GM13977 (cell line): Measurements from ENCODE around the gene ABLIM2.
A peak's percentile ranks its signal among the peaks of the same experiment; 100 is the strongest.

Source experiments
- DNase-seq: peaks from one replicate; pipeline ENCODE4 v3.0.0; 2012; ENCODE audit warnings: low spot score
- CTCF ChIP-seq: IDR thresholded peaks from 2 replicates; pipeline ENCODE4 v1.5.1; 2012; ENCODE audit warnings: mild to moderate bottlenecking, control low read depth; ENCODE audit not compliant: insufficient read depth; ENCODE audit errors: extremely low read depth, missing control alignments
- in situ Hi-C: fragments of 300-500 bp; cut with MboI; formaldehyde crosslinking; loops from one replicate; pipeline ENCODE4 v1.12.0; 2022; ENCODE audit warnings: low sequenced_read_pairs, low pct_unique_long_range_greater_than_20kb, mixed read lengths, inconsistent platforms; ENCODE audit not compliant: unreplicated experiment

ABLIM2 gene

GRCh38 chr4:8174970-8175369 lies 16.4 kb upstream of the ABLIM2 start:
- DNase-seq, result no peak
- no peak for TF ChIP-seq CTCF
- in situ Hi-C loops, result no loop called here

- DNase-seq, result no peak
- peak; percentile 7 for TF ChIP-seq CTCF
- in situ Hi-C loops, result no loop called here
Measured at GRCh38 chr4:8173492-8174242, 15.1 kb upstream of the ABLIM2 start.

- peak; percentile 78 for DNase-seq
- in situ Hi-C loops, result no loop called here
Measured at GRCh38 chr4:8171984-8172924, 13.6 kb upstream of the ABLIM2 start.

GRCh38 chr4:8171266-8171665 lies 12.7 kb upstream of the ABLIM2 start:
- DNase-seq, result no peak
- in situ Hi-C loops, result no loop called here
- TF ChIP-seq CTCF, result no peak

More at GRCh38 chr4:8171984-8172924, 13.6 kb upstream of the ABLIM2 start:
- no peak for TF ChIP-seq CTCF

- DNase-seq, result no peak
- in situ Hi-C loops, result no loop called here
- TF ChIP-seq CTCF, result no peak
Measured at GRCh38 chr4:8170341-8170740, 11.7 kb upstream of the ABLIM2 start.

- in situ Hi-C loops, result no loop called here
- TF ChIP-seq CTCF, result no peak
- DNase-seq, result no peak
Measured at GRCh38 chr4:8169763-8170162, 11.2 kb upstream of the ABLIM2 start.
